Activated CD4-positive, alpha-beta T cell treated with anti-CD3 and anti-CD28 coated beads, Interleukin-2, amount 50 U/mL, for 1 hour (primary cell): Measurements from ENCODE around the gene SMG5.
"Not testable (repeated sequence)": the region's sequence is repeated elsewhere in the genome, so short reads cannot be mapped to it uniquely, and the experiment has no call there.

Experiments
- DNase-seq: peaks from one replicate; pipeline ENCODE4 v3.0.0-alpha.2; 2020

Gene SMG5

DNA sequence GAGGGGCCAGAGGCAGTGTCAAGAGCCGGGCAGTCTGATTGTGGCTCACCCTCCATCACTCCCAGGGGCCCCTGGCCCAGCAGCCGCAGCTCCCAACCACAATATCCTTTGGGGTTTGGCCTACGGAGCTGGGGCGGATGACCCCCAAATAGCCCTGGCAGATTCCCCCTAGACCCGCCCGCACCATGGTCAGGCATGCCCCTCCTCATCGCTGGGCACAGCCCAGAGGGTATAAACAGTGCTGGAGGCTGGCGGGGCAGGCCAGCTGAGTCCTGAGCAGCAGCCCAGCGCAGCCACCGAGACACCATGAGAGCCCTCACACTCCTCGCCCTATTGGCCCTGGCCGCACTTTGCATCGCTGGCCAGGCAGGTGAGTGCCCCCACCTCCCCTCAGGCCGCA lies 40.7 kb downstream of the SMG5 start, which contains the start of gene BGLAP:
TSS of gene BGLAP (plus strand) at position 259 of the 400 bp plus-strand sequence. CDS start at position 307, 48 bp downstream.
- no peak for DNase-seq

DNA sequence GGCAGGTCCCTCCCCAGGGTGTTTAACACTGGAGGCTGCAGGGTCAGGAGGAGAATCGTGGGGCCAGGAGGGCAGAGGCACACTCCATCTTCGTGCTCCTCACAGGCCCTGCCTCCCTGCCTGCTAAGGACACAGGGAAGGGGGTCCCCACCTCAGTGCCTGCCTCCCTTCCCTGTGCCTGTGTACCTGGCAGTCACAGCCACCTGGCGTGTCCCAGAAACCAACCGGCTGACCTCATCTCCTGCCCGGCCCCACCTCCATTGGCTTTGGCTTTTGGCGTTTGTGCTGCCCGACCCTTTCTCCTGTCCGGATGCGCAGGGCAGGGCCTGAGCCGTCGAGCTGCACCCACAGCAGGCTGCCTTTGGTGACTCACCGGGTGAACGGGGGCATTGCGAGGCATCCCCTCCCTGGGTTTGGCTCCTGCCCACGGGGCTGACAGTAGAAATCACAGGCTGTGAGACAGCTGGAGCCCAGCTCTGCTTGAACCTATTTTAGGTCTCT lies 41.3 kb downstream of the SMG5 start:
- DNase-seq: peak; percentile 16

- DNase-seq: no peak
These were observed 44.4 kb downstream of the SMG5 start for GRCh38 chr1:156238248-156238647.

- no peak for DNase-seq
These were observed 46.5 kb downstream of the SMG5 start for GRCh38 chr1:156236164-156236563.

GRCh38 chr1:156233426-156234127 lies 49.0 kb downstream of the SMG5 start:
- no peak for DNase-seq

DNA sequence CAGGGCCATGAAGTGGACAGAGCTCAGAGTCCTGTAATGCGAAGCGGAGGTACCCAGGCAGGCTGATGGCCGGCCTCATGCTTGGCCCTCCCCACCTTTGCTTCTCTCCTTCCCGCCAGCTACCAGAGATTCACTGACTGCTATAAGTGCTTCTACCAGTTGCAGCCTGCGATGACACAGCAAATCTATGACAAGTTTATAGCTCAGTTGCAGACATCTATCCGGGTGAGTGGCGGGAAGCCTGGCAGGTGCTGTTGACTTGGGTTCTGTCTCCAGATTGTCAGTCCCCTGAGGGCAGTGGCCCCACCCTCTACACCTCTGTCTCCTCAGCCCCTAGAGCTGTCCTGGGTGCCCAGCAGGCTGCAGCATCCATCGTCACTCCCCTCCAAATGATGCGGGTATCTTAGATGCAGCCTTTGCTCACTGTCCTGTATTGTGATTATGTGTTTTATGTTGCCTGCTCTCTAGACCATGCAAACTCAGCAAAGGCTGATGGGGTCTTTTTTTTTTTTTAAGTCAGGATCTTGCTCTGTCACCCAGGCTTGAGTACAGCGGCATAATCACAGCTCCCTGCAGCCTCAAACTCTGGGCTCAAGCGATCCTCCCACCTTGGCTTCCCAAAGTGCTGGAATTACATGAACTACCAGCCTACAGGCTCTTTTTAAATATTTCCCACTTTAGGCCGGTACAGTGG lies 50.3 kb downstream of the SMG5 start:
- DNase-seq: no peak

GRCh38 chr1:156230473-156230837 lies 52.2 kb downstream of the SMG5 start:
- DNase-seq: no peak

GRCh38 chr1:156229809-156230472 lies 52.7 kb downstream of the SMG5 start:
- no peak for DNase-seq

GRCh38 chr1:156228501-156228900 lies 54.1 kb downstream of the SMG5 start:
- no peak for DNase-seq

DNA sequence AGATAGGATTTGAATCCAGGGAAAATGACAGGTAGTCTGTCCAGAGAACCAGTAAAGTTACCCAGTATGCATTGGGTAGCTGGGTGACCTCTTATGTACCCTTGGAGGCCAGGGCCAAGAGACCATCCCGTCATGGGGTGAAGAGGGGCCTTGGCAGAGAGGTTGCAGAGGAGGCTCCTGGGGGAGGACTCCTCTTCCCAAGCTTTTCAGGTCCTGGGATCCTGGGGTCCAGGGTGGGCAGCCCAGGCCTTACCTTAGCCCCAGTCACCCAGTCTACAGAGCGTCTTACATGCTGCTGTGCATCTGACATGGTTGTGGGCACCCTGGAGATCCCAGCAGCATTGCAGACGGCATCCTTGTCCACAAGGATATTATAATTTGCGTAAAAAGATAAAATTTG lies 55.8 kb downstream of the SMG5 start:
- DNase-seq: no peak

GRCh38 chr1:156226116-156226538 lies 56.5 kb downstream of the SMG5 start:
- no peak for DNase-seq

GRCh38 chr1:156225677-156226014 lies 57.0 kb downstream of the SMG5 start:
- no peak for DNase-seq

GRCh38 chr1:156221986-156222692 lies 60.5 kb downstream of the SMG5 start:
- DNase-seq: no peak

- no peak for DNase-seq
These were observed 62.4 kb downstream of the SMG5 start for GRCh38 chr1:156220226-156220625.

DNA sequence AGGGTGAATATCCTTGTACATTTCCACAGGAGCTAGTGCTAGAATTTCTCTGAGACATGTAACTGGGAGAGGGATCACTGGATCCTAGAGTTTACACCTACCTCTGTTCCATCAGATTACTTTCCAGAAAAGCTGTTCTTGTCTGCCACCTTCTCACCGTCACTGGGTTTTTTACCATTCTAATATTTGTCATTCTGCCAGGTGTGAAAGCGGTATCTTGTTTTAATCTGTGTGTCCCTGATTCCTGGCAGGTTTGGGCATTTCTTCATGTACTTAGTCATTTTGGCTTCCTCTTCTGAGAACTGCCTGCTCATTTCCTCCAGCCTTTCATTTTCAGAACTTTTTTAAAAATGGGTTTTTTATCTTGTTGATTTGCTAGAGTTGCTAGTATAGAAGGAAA lies 64.8 kb downstream of the SMG5 start:
- no peak for DNase-seq

GRCh38 chr1:156216361-156217086 lies 66.1 kb downstream of the SMG5 start:
- not testable (repeated sequence) for DNase-seq

- no peak for DNase-seq
These were observed 68.4 kb downstream of the SMG5 start for GRCh38 chr1:156214024-156214748.

DNA sequence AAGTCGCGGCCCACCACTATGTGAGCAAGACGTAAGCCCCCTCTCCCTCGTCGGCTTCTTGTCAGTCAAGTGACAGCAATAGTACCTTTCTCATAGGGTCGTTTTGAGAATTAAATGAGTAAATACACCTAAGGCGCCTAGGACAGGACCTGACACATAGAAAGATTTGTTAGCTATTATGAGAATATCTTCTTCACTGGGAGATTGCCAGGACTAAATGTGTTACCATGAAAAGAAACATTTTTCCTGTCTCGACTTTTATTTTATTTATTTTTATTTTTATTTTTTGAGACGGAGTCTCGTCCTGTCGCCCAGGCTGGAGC lies 69.0 kb downstream of the SMG5 start:
- DNase-seq: no peak

- DNase-seq: peak; percentile 95
These were observed 69.6 kb downstream of the SMG5 start, which contains the start of gene PMF1 for GRCh38 chr1:156212833-156213643. Gene PMF1, plus strand, starts transcription at chr1:156213007. Its CDS starts 9 bp downstream, at chr1:156213016.

DNA sequence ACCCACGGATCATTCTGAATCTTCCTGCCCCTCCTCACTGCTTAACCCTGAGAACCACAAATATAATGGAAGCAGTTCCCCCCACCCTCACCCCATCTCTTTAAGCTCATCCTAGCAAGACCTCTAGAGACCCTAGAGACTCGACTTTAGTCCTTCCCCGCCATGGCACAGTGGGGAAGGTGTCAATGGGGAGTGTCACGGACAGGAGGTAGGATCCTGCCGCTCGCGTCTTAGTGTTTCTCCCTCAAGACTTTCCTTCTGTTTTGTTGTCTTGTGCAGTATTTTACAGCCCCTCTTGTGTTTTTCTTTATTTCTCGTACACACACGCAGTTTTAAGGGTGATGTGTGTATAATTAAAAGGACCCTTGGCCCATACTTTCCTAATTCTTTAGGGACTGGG lies 70.5 kb downstream of the SMG5 start:
- DNase-seq: no peak

GRCh38 chr1:156211243-156211642 lies 71.4 kb downstream of the SMG5 start:
- DNase-seq: no peak
